ENCODE results near the gene CYP27A1. TPM values are rescaled to one million over a fixed set of nuclear protein-coding genes. Genes with fewer than 3 reads are reported as not detected.

CYP27A1 gene
- total and polyA plus RNA-seq, 2 donors from 2014 or later = 18.5 to 43.3 TPM

DNA sequence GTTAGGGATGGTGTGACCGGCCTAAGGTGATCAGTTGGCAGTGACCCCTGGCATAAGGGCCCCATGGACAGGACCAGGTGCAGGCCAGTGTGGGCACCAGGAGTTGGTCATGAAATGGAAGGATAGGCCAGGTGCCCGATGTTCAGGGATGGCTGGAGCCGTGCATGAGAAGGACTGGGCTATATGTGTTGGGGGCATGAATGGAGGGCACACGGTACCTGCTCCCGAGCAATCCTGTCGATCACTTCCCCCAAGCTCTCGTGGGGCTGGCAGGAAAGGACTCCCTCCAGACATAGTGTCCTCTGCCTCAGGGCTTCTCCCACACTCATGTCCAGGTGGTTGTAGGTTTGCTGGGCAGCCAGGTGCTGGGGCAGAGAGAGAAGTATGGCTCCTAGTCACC lies 42.1 kb downstream of the CYP27A1 start:
- Histone ChIP-seq H3K27ac (ENCODE audit: low read depth in 2 of 2, low read length in 2 of 2) (no peak overlapping the region), H3K9ac (ENCODE audit: low read length in 3 of 3) (no peak overlapping the region), H3K27me3 (ENCODE audit: control insufficient read depth, insufficient read depth, low read length) (no peaks in the 10 kb centered on the region), H3K4me1 (ENCODE audit: control insufficient read depth in 2 of 3, insufficient read depth in 2 of 3, low read depth in 1 of 3, low read length in 3 of 3) (no peaks in the 10 kb centered on the region), H3K9me3 (ENCODE audit: control insufficient read depth in 2 of 3, insufficient read depth in 1 of 3, low read length in 3 of 3) (no peaks in the 10 kb centered on the region), H3K4me3 (ENCODE audit: low read length in 3 of 3) (no peak overlapping the region), H3K36me3 (ENCODE audit: control insufficient read depth in 2 of 3, insufficient read depth in 3 of 3, low read length in 3 of 3) (no peaks in the 10 kb centered on the region)
- TF ChIP-seq, protein P1, sequence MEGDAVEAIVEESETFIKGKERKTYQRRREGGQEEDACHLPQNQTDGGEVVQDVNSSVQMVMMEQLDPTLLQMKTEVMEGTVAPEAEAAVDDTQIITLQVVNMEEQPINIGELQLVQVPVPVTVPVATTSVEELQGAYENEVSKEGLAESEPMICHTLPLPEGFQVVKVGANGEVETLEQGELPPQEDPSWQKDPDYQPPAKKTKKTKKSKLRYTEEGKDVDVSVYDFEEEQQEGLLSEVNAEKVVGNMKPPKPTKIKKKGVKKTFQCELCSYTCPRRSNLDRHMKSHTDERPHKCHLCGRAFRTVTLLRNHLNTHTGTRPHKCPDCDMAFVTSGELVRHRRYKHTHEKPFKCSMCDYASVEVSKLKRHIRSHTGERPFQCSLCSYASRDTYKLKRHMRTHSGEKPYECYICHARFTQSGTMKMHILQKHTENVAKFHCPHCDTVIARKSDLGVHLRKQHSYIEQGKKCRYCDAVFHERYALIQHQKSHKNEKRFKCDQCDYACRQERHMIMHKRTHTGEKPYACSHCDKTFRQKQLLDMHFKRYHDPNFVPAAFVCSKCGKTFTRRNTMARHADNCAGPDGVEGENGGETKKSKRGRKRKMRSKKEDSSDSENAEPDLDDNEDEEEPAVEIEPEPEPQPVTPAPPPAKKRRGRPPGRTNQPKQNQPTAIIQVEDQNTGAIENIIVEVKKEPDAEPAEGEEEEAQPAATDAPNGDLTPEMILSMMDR (IDR thresholded peaks at IDR 0.05; ENCODE audit: borderline replicate concordance, extremely low read depth, insufficient read depth) = no peak
- FAIRE-seq (no peak), DNase-seq (no peak)
- intact Hi-C loops (cut with DNase I) = no loop called here

DNA sequence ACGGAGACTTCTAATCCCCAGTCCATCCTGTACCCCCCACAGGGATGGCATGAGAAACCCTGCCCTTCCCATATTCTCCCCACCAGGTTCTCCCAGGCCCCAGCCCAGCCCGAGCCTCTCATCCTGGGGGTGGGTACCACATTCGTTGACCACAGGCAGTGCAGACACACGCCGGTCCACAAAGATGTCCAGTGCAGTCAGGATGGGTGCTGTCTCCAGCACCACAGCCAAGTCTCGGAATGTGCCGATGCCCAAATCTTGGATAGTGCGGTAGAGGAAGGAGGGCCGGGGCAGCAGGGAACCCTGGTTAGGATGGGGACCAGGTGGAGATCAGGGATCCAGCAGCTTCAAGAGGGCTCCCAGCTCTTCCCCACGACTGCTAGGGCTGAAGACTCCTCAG lies 44.8 kb downstream of the CYP27A1 start:
- Histone ChIP-seq H3K9me3 (ENCODE audit: control insufficient read depth in 2 of 3, insufficient read depth in 1 of 3, low read length in 3 of 3) (no peaks in the 10 kb centered on the region), H3K36me3 (ENCODE audit: control insufficient read depth in 2 of 3, insufficient read depth in 3 of 3, low read length in 3 of 3) (no peaks in the 10 kb centered on the region), H3K4me3 (ENCODE audit: low read length in 3 of 3) (no peak overlapping the region), H3K27ac (ENCODE audit: low read depth in 2 of 2, low read length in 2 of 2) (no peak overlapping the region), H3K9ac (ENCODE audit: low read length in 3 of 3) (no peak overlapping the region), H3K4me1 (ENCODE audit: control insufficient read depth in 2 of 3, insufficient read depth in 2 of 3, low read depth in 1 of 3, low read length in 3 of 3) (no peaks in the 10 kb centered on the region), H3K27me3 (ENCODE audit: control insufficient read depth, insufficient read depth, low read length) (no peaks in the 10 kb centered on the region)
- FAIRE-seq (no peak), DNase-seq (no peak)
- TF ChIP-seq, protein P1 (IDR thresholded peaks at IDR 0.05; ENCODE audit: borderline replicate concordance, extremely low read depth, insufficient read depth) = no peak
- intact Hi-C loops (cut with DNase I) = no loop called here

GRCh38 chr2:218827701-218828476 lies 45.9 kb downstream of the CYP27A1 start:
- Histone ChIP-seq H3K9me3 (ENCODE audit: control insufficient read depth in 2 of 3, insufficient read depth in 1 of 3, low read length in 3 of 3) (no peaks in the 10 kb centered on the region), H3K9ac (ENCODE audit: low read length in 3 of 3) (no peak overlapping the region), H3K4me1 (ENCODE audit: control insufficient read depth in 2 of 3, insufficient read depth in 2 of 3, low read depth in 1 of 3, low read length in 3 of 3) (no peaks in the 10 kb centered on the region), H3K27ac (ENCODE audit: low read depth in 2 of 2, low read length in 2 of 2) (no peak overlapping the region), H3K4me3 (ENCODE audit: low read length in 3 of 3) (no peak overlapping the region), H3K36me3 (ENCODE audit: control insufficient read depth in 2 of 3, insufficient read depth in 3 of 3, low read length in 3 of 3) (no peaks in the 10 kb centered on the region), H3K27me3 (ENCODE audit: control insufficient read depth, insufficient read depth, low read length) (no peaks in the 10 kb centered on the region)
- FAIRE-seq (no peak), DNase-seq (no peak)
- intact Hi-C loops (cut with DNase I) = no loop called here
- TF ChIP-seq, protein P1 (IDR thresholded peaks at IDR 0.05; ENCODE audit: borderline replicate concordance, extremely low read depth, insufficient read depth) = no peak

- no peak overlapping the region for H3K27ac ChIP-seq (ENCODE audit: low read depth in 2 of 2, low read length in 2 of 2)
- TF ChIP-seq, protein P1 (IDR thresholded peaks at IDR 0.05; ENCODE audit: borderline replicate concordance, extremely low read depth, insufficient read depth) = no peak
- no peaks in the 10 kb centered on the region for H3K9me3 ChIP-seq (ENCODE audit: control insufficient read depth in 2 of 3, insufficient read depth in 1 of 3, low read length in 3 of 3)
- no peak for DNase-seq
- intact Hi-C loops (cut with DNase I) = no loop called here
- no peaks in the 10 kb centered on the region for H3K27me3 ChIP-seq (ENCODE audit: control insufficient read depth, insufficient read depth, low read length)
- no peak for FAIRE-seq
- no peaks in the 10 kb centered on the region for H3K4me1 ChIP-seq (ENCODE audit: control insufficient read depth in 2 of 3, insufficient read depth in 2 of 3, low read depth in 1 of 3, low read length in 3 of 3)
- H3K4me3 ChIP-seq (ENCODE audit: low read length in 3 of 3) = no peak overlapping the region
- no peaks in the 10 kb centered on the region for H3K36me3 ChIP-seq (ENCODE audit: control insufficient read depth in 2 of 3, insufficient read depth in 3 of 3, low read length in 3 of 3)
- H3K9ac ChIP-seq (ENCODE audit: low read length in 3 of 3) = no peak overlapping the region
Measured at GRCh38 chr2:218828477-218828778, 46.5 kb downstream of the CYP27A1 start.
